Measurements from ENCODE around the gene VPS41.

GRCh38 chr7:38801786-38802185 lies 107.2 kb downstream of the VPS41 start:
- no peak for TF ChIP-seq POLR2A (IDR thresholded peaks at IDR 0.05)
- no peak for TF ChIP-seq CTCF (IDR thresholded peaks at IDR 0.05)

Measured in sigmoid colon (tissue), 3 donors.